HT1080 (cell line): ENCODE measurements around the gene EEF2K. TPM values are rescaled to one million over a fixed set of nuclear protein-coding genes. Genes with fewer than 3 reads are reported as not detected.

Experiments
- DNase-seq: peaks from one replicate; pipeline ENCODE4 v3.0.0-alpha.2; 2015; ENCODE audit warnings: low read depth
- total RNA-seq: library from RNA; depleted of rRNA; stranded (reverse); fragments of >200 nt; shearing (Covaris generic); gene quantifications from 2 replicates; pipeline ENCODE4 v1.2.3, GENCODE V29; 2014

Gene EEF2K
- total RNA-seq, 1 experiment from 2014 or later, result 23.6 TPM

DNA sequence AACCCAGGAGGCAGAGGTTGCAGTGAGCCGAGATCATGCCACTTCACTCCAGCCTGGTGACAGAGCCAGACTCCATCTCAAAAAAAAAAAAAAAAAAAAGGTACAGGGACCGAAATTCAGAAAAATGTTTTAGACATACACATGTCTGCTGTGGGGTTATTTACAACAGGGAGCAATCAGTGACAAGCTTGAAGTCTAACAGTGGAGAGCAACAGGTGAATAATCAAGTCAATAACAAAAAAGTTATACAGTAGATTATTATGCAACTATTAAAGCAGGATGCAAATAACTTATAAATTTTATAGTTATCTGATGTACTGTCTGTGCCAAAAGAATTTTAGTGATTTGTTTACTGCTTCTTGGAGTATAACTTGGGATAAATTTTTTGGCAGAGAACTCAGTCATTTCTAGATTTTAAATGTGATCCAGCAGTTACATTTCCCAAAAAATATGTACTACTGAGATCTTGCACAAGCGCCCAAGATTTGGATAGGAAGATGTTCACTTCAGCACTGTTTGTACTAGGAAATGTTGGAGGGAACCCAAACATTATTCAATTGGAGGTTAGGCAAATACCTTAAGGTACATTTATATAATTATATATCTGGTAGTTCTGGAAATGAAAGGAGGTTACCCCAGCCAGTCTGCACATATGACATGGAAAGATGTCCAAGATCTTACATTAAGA is 34.1 kb downstream of the EEF2K start:
- DNase-seq, result no peak

- DNase-seq, result no peak
These were observed 44.4 kb downstream of the EEF2K start for GRCh38 chr16:22250522-22250921.

GRCh38 chr16:22252317-22252716 is 46.2 kb downstream of the EEF2K start:
- no peak for DNase-seq

DNA sequence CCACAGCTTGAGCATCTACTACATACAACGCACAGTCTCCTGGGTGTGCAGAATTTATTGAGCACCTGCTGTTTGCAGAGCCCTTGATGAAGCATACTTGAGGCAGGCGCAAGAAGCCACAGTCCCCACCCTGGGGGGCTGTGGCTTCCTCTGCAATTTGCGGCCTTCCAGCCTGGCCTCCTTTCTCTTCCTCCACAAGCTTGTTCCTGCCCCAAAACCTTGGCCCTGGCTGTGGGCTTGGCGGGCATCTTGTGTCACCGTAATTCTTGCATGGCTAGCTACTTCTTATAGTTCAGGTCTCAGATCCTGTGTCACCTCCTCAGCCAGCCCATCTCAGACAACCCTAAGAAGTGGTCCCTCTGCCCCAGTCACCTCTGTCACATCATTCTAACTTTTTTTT is 47.2 kb downstream of the EEF2K start:
- no peak for DNase-seq

GRCh38 chr16:22255335-22255734 is 49.3 kb downstream of the EEF2K start:
- DNase-seq, result no peak

DNA sequence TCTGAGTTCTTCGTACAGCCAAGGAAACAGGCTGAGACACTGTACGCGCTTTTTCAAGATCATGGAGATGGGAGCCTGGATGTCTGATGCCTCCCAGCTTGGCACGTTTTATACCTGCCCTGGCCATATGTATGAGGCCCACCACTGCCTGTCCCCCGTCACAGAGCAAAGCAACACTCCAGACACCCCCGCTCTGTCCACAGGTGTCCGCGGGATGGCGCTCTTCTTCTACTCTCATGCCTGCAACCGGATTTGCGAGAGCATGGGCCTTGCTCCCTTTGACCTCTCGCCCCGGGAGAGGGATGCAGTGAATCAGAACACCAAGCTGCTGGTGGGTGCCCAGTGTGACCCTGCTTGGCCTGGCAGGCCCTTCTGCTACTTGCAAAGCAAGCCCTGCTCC is 51.4 kb downstream of the EEF2K start:
- DNase-seq, result no peak

DNA sequence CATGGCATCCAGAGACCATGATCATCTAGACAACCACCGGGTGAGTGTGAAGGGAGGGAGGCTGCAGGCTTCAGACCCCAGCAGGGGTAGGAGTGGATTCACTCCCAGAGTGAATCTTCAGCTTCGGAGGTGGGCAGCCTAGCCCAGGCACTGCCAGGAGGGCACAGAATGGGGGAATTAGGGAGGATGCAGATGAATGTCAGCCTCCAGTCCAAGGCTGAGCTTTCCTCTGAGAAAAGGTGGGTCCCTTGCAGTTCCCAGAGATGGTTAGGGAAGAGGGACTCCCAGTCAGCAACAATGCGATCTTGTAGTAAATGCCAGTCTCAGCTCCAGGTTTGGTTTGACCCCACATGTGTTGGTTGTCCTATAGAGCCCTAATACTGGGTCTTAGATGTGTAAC is 54.4 kb downstream of the EEF2K start:
- DNase-seq, result no peak

DNA sequence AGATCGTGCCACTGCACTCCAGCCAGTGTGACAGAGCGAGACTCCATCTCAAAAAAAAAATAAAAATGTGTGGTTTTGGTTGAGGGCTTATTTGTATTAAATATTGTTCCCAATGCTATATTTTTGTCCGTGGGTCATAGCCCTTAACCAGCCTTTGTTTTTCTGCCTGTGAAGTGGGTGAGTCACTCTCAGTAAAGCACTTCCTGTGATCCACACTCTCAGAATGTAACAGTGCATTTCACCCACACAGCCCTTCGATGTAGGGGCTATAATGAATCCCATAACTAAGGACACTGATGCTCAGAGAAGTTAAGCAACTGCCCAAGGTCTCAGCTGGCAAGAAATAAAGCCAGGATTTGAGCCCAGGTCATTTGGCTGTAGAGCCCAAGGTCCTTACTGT is 56.4 kb downstream of the EEF2K start:
- peak; percentile 60 for DNase-seq

DNA sequence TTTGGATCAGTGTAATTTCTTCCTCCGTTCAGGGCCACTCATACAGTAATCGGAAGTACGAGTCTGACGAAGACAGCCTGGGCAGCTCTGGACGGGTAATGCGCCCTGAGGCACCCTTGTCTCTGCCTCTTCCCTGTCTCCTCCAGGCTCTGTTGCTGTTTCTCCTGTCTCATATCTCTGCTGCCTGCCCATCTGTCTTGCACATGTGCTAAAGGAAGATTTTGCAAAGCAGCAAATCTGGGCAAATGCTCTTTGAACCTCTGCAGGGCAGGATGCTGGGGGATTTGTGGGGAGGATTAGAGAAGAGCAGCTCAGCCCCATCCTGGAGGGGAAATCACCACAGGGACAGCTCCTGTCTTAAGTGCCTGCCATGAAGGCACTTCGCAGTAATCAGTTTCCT is 58.7 kb downstream of the EEF2K start:
- DNase-seq, result no peak

DNA sequence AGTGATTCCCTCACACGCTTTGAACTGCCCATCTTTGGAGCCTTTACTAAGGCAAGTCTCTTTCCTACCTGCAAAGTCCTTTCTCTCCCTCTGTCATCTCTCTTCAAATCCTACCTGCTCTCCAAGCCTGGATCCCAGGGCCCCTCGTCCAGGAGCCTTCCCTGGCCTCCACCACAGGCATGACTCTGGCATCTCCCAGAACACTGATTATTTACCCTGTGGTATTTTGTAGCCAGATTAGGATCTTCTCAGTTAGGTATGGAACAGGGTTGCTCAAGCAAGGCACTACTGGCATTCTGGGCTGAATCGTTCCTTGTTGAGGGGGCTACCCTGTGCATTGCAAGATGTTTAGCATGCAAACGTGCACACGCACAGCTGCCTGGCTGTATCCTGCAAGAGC is 59.3 kb downstream of the EEF2K start:
- no peak for DNase-seq

- no peak for DNase-seq
These were observed 60.5 kb downstream of the EEF2K start for GRCh38 chr16:22266546-22266945.

GRCh38 chr16:22267764-22268163 is 61.7 kb downstream of the EEF2K start:
- DNase-seq, result no peak

DNA sequence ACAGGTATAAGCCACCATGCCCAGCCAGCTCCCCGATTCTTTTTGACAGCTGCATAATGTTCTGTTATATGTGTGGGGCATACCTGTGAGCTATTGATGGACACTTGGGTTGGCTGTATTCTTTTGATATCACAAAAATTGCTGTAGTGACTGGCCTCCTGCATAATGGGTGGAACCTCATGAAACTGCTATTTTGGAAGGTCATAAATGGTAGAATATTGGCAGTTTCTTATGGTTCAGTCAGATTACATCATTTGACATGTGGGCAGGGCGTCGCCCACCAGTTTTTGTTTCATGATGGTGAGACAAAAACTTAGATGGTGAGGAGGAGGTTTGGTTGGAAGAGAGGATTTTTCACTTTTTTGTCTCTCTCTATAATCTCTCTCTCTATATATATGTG is 64.4 kb downstream of the EEF2K start:
- no peak for DNase-seq

DNA sequence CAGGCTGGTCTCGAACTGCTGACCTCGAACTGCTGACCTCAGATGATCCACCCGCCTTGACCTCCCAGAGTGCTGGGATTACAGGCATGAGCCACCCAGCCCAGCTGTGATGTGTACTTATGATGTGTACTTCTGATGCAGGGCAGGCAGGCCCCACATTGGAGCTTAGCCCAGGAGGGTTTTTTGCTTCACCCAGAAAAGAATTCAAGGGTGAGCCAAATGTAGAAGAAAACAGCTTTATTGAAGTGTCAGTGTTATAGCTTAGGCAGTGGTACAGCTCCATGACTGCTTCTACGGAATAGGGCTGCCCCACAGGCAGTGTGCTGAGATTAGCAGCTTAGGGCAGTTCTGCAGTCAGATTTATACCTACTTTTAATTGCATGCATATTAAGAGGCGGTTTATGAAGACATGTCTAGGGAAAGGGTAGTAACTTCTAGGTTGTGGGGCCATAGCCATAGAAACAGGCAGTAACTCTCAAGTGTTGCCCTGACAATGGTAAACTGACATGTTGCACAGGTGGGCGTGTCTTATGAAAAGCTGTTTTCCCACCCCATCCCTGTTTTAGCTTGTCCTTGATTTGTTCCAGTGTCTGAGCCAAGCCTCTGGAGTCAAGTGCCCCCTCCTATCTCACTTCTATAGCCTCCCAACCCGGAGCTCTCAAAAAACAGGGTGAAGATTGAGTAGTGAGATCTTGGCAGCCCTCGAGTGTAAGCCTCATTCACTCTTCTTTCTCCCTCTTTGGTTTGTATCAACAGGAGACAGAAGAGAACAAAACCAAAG is 67.0 kb downstream of the EEF2K start:
- no peak for DNase-seq

- no peak for DNase-seq
These were observed 68.8 kb downstream of the EEF2K start for GRCh38 chr16:22274916-22275315.

GRCh38 chr16:22278441-22279230 is 72.6 kb downstream of the EEF2K start:
- DNase-seq, result no peak

DNA sequence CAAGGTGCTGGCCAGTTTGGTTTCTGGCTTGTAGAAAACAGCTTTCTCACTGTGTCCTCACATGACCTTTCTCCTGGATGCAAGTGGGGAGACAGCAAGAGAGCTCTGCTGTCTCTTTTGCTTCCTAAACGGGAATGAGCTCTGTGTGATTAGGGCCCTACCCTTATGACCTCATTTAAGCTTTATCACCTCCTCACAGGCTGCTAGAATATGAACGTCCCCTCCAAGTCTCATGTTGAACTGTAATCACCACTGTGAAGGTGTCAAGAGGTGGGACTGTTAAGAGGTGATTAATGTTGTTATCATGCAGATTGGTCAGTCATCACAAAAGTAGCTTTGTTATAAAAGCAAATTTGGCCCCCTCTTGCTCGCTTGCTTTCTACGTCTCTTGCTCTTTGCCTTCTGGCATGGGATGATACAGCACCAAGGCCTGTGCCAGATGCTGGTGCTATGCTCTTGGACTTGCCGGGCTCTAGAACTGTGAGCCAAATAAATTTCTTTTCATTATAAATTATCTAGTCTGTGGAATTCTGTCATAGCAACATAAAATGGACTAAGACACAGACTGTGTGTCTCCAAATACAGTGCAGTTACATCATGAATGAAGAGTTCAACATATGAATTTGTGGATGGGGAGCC is 76.3 kb downstream of the EEF2K start:
- DNase-seq, result no peak

DNA sequence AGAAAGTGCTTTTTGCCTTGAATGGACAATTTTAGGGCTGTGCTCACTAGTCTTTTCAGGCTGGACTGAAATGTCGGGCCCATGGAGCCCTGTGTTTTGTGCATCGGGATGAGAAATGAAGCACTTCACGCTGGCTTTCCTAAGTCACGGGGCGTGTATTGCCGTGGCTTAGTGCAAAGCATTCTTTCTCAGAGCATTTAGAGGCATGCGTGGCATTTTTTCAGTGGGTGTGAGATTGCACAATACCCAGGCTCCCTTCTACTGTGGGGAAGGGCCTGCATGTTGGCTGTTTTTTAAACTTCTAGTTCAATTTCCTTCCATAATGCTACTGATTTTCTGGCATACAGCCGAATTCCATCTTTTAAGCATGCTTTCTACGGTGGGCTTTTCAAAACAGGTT is 78.6 kb downstream of the EEF2K start:
- no peak for DNase-seq

DNA sequence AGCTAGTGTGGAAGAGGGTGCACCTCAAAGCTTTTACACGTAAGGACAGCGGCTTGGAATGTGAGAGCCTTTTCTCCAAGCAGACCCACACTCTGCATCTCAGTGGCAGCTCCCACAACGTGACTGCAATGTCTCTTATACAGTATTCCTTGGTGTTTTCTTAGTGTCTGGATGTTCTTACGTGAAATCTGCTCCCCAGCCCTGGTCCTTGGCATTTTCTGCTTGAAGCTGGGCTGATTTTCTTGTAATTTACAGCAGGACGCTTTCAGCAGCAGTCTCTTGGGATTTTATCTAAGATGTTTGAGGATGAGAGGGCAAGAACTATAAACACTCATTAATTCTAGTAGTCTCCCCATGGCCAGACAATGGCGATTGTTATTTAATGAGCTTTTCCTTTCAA is 79.0 kb downstream of the EEF2K start:
- DNase-seq, result no peak

DNA sequence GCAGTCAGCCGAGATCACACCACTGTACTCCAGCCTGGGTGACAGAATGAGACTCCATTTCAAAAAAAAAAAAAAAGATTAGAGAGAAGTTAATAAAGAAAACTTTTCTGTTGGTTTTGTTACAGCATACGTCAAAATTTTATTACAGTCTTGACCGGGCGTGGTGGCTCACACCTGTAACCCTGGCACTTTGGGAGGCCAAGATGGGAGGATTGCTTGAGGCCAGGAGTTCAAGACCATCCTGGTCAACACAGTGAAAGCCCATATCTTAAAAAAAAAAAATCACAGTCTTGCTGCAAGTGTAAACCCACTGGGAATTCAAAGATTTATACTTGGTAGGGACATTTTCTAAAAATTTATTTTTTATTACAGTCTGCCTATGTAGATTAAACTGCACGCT is 84.9 kb downstream of the EEF2K start:
- DNase-seq, result no peak

- no peak for DNase-seq
These were observed 85.8 kb downstream of the EEF2K start for GRCh38 chr16:22291860-22292318.

DNA sequence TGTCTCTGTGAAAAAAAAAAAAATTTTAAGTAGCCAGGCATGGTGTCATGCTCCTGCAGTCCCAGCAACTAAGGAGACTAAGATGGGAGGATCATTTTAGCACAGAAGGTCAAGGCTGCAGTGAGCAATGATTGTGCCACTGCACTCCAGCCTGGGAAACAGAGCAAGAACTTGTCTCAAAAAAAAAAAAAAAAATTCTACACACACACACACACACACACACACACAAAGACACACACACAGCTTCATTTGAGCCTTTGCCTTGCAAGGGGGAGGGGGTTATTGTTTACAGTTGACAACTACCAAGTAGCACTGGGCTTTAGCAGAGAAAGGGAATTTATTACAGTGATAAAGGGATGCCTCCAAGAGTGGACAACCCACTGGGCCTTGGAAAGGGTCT is 86.2 kb downstream of the EEF2K start:
- no peak for DNase-seq
